Measurements from ENCODE around the gene LSM8.

- TF ChIP-seq YY1 (IDR thresholded peaks at IDR 0.05; ENCODE audit: extremely low read depth, insufficient replicate concordance, low read depth, low read length) (no peak), SIN3A (IDR thresholded peaks at IDR 0.05; ENCODE audit: low read depth) (no peak), SP1 (IDR thresholded peaks at IDR 0.05; ENCODE audit: low read depth) (no peak), EZH2phosphoT487 (IDR thresholded peaks at IDR 0.05; ENCODE audit: borderline replicate concordance) (no peak), ZBTB33 (IDR thresholded peaks at IDR 0.05; ENCODE audit: extremely low read depth, insufficient replicate concordance, low read length) (no peak), POLR2AphosphoS5 (IDR thresholded peaks at IDR 0.05; ENCODE audit: low read depth, low read length) (no peak), EZH2 (IDR thresholded peaks at IDR 0.05) (no peak), CBX3 (IDR thresholded peaks at IDR 0.05; ENCODE audit: low read depth) (no peak), ELF1 (IDR thresholded peaks at IDR 0.05; ENCODE audit: borderline replicate concordance, low read depth) (no peak), POLR2A (IDR thresholded peaks at IDR 0.05; ENCODE audit: borderline replicate concordance, extremely low read depth, insufficient read depth, insufficient read length) (no peak), SRF (IDR thresholded peaks at IDR 0.05; ENCODE audit: low read depth) (no peak)
- TF ChIP-seq, protein P1, sequence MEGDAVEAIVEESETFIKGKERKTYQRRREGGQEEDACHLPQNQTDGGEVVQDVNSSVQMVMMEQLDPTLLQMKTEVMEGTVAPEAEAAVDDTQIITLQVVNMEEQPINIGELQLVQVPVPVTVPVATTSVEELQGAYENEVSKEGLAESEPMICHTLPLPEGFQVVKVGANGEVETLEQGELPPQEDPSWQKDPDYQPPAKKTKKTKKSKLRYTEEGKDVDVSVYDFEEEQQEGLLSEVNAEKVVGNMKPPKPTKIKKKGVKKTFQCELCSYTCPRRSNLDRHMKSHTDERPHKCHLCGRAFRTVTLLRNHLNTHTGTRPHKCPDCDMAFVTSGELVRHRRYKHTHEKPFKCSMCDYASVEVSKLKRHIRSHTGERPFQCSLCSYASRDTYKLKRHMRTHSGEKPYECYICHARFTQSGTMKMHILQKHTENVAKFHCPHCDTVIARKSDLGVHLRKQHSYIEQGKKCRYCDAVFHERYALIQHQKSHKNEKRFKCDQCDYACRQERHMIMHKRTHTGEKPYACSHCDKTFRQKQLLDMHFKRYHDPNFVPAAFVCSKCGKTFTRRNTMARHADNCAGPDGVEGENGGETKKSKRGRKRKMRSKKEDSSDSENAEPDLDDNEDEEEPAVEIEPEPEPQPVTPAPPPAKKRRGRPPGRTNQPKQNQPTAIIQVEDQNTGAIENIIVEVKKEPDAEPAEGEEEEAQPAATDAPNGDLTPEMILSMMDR (IDR thresholded peaks at IDR 0.05 in 2 of 3, conservative IDR thresholded peaks at IDR 0.05 in 1 of 3; ENCODE audit: borderline replicate concordance in 1 of 3, insufficient read depth in 1 of 3, low read depth in 2 of 3, low read length in 2 of 3), result no peak
Observed at GRCh38 chr7:118175740-118176139, 8.2 kb upstream of the LSM8 start.

Data from HCT116 (cell line).